Caco-2 (cell line): ENCODE results near the gene POLR2C. TPM values are rescaled to one million over a fixed set of nuclear protein-coding genes. Genes with fewer than 3 reads are reported as not detected.

ENCODE experiments used
- BruUV-seq: library from RNA; stranded (reverse); fragments of 400-500 nt; replicated peaks from 2 replicates; lab custom pipeline; 2021; lab: Mats Ljungman, UMichigan
- CTCF ChIA-PET: fragments of 300-600 bp; sonication (Branson Sonifier 250); formaldehyde crosslinking; loops from one replicate; lab custom pipeline; 2022; ENCODE audit warnings: antibody characterized with exemption; lab: Charles Lee
- POLR2A ChIA-PET: fragments of 300-600 bp; sonication (Branson Sonifier 250); formaldehyde crosslinking; loops from one replicate; lab custom pipeline; 2022; ENCODE audit warnings: antibody characterized with exemption; lab: Charles Lee
- DNase-seq, 2 experiments: peaks; one replicate each; pipeline versions ENCODE4 v3.0.0 to v3.0.0-alpha.2; 2020 to 2022
- H3K27me3 ChIP-seq: replicated peaks from 2 replicates; pipeline ENCODE4 v1.6.0; 2011; ENCODE audit warnings: low read length; ENCODE audit not compliant: control insufficient read depth, insufficient read depth
- H3K36me3 ChIP-seq: 2 replicates; pipeline ENCODE4 v1.5.1; 2011; ENCODE audit warnings: low read length; ENCODE audit not compliant: control insufficient read depth, insufficient read depth
- H3K4me1 ChIP-seq: fragments of 250-450 bp; sonication (Bioruptor Pico); 2 replicates; pipeline ENCODE4 v1.5.1; 2020; ENCODE audit warnings: mild to moderate bottlenecking
- H3K4me3 ChIP-seq: 2 replicates; pipeline ENCODE4 v1.5.1; 2011; ENCODE audit warnings: low read depth, mild to moderate bottlenecking, control low read depth, low read length
- H3K9me3 ChIP-seq: fragments of 250-450 bp; sonication (Bioruptor Pico); 2 replicates; pipeline ENCODE4 v1.5.1; 2020; ENCODE audit warnings: mild to moderate bottlenecking, moderate library complexity
- H3K27ac Mint-ChIP-seq: one replicate; pipeline ENCODE4 v1.8.0; 2022; ENCODE audit warnings: mixed read lengths; ENCODE audit not compliant: unreplicated experiment
- H3K27me3 Mint-ChIP-seq: one replicate; pipeline ENCODE4 v1.8.0; 2022; ENCODE audit warnings: mixed read lengths; ENCODE audit not compliant: insufficient read depth, unreplicated experiment
- H3K36me3 Mint-ChIP-seq: one replicate; pipeline ENCODE4 v1.8.0; 2022; ENCODE audit warnings: mild to moderate bottlenecking, mixed read lengths; ENCODE audit not compliant: insufficient read depth, unreplicated experiment
- H3K4me1 Mint-ChIP-seq: one replicate; pipeline ENCODE4 v1.8.0; 2022; ENCODE audit warnings: low read depth, mixed read lengths; ENCODE audit not compliant: unreplicated experiment
- H3K4me3 Mint-ChIP-seq: one replicate; pipeline ENCODE4 v1.8.0; 2022; ENCODE audit warnings: mild to moderate bottlenecking, moderate library complexity, mixed read lengths; ENCODE audit not compliant: unreplicated experiment
- H3K9me3 Mint-ChIP-seq: one replicate; pipeline ENCODE4 v1.8.0; 2022; ENCODE audit warnings: mixed read lengths; ENCODE audit not compliant: unreplicated experiment
- CTCF ChIP-seq, 2 experiments: fragments of 200-600 bp in 1 of 2; IDR thresholded peaks; 1 replicate in 1 of 2; 2 replicates in 1 of 2; pipeline versions ENCODE4 v1.5.1 to v1.8.0; 2011 to 2022; ENCODE audit warnings: antibody characterized with exemption in 1 of 2, control low read depth in 1 of 2, inconsistent platforms in 1 of 2, low read depth in 1 of 2, low read length in 1 of 2, mild to moderate bottlenecking in 1 of 2, moderate library complexity in 1 of 2; ENCODE audit not compliant: insufficient read depth in 1 of 2, severe bottlenecking in 1 of 2, unreplicated experiment in 1 of 2
- intact Hi-C: fragments of 100-400 bp; cut with micrococcal nuclease; formaldehyde crosslinking; loops from one replicate; pipeline ENCODE4 v1.10.0; 2022; ENCODE audit not compliant: unreplicated experiment
- total RNA-seq: library from RNA; stranded (reverse); gene quantifications from 2 replicates; pipeline ENCODE4 v1.2.3, GENCODE V29; 2022

The POLR2C gene
- total RNA-seq, 1 experiment from 2014 or later: 100 TPM

DNA sequence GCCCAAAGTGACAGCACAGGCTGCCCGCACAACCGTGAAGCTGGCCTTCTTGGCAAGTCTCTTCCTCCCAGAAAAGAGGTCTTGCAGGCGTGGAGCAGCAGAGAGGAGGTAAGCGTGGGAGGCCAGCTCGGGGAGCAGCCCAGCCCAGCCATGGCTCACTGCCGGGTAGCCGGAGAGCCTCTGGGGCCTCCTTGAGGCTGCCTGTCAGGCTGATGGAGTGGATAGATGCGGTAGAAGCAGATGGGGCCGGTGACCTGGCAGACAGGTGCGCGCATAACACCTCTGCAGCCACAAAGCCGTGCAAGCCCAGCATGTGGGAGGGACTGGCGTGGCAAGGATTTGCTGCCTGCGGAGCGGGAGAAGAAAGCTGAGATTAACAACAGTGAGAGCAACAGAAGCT lies 40.9 kb downstream of the POLR2C start:
- ChIA-PET CTCF (no interaction called here), POLR2A (no interaction called here)
- Mint-ChIP-seq H3K27me3 (no peaks in the 10 kb centered on the region), H3K9me3 (no peaks in the 10 kb centered on the region), H3K4me1 (peaks cover 7% of the 10 kb centered on the region), H3K27ac (no peak overlapping the region), H3K4me3 (no peak overlapping the region), H3K36me3 (no peaks in the 10 kb centered on the region)
- intact Hi-C loops: no loop called here
- Histone ChIP-seq H3K4me3 (no peak overlapping the region), H3K9me3 (no peaks in the 10 kb centered on the region), H3K36me3 (no peaks in the 10 kb centered on the region), H3K27me3 (no peaks in the 10 kb centered on the region), H3K4me1 (no peaks in the 10 kb centered on the region; the same call in 1 of the 2 replicates)
- TF ChIP-seq CTCF (IDR thresholded peaks at IDR 0.05; ENCODE audit: insufficient read depth in 1 of 2, low read depth in 1 of 2, low read length in 1 of 2, severe bottlenecking in 1 of 2, unreplicated experiment in 1 of 2): no peak
- no TSS peak for BruUV-seq
- no peak for DNase-seq

GRCh38 chr16:57504001-57504400 lies 41.5 kb downstream of the POLR2C start:
- Mint-ChIP-seq H3K27me3 (no peaks in the 10 kb centered on the region), H3K36me3 (no peaks in the 10 kb centered on the region), H3K9me3 (no peaks in the 10 kb centered on the region), H3K4me1 (peaks cover 7% of the 10 kb centered on the region), H3K4me3 (no peak overlapping the region), H3K27ac (no peak overlapping the region)
- Histone ChIP-seq H3K27me3 (no peaks in the 10 kb centered on the region), H3K9me3 (no peaks in the 10 kb centered on the region), H3K4me3 (no peak overlapping the region), H3K4me1 (no peaks in the 10 kb centered on the region; the same call in 1 of the 2 replicates), H3K36me3 (no peaks in the 10 kb centered on the region)
- no TSS peak for BruUV-seq
- intact Hi-C loops: no loop called here
- CTCF ChIA-PET: no interaction called here
- POLR2A ChIA-PET: no interaction called here
- no peak for DNase-seq
- TF ChIP-seq CTCF (IDR thresholded peaks at IDR 0.05; ENCODE audit: insufficient read depth in 1 of 2, low read depth in 1 of 2, low read length in 1 of 2, severe bottlenecking in 1 of 2, unreplicated experiment in 1 of 2): no peak

DNA sequence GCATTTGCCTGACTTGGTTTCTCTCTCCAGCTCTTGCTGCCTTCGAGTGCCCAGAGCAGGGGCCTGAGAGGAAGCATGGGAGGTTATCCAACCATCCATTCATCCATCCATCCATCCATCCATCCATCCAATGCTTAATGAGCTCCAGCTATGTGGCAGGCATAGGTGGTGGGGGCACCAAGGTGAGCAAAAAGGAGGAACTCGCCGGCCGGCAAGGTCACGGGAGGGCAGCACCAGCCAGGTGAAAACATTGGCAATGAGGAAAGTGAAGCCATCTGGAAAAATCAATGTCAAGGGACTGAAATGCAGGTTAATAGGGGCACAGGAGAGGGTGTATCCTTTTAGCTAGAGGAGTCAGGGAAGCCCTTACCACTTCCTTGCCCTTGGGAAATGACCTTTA lies 42.0 kb downstream of the POLR2C start:
- Mint-ChIP-seq H3K4me3 (no peak overlapping the region), H3K4me1 (peaks cover 7% of the 10 kb centered on the region), H3K36me3 (no peaks in the 10 kb centered on the region), H3K27me3 (no peaks in the 10 kb centered on the region), H3K27ac (no peak overlapping the region), H3K9me3 (no peaks in the 10 kb centered on the region)
- POLR2A ChIA-PET: no interaction called here
- no TSS peak for BruUV-seq
- intact Hi-C loops: no loop called here
- TF ChIP-seq CTCF (IDR thresholded peaks at IDR 0.05; ENCODE audit: insufficient read depth in 1 of 2, low read depth in 1 of 2, low read length in 1 of 2, severe bottlenecking in 1 of 2, unreplicated experiment in 1 of 2): no peak
- Histone ChIP-seq H3K9me3 (no peaks in the 10 kb centered on the region), H3K4me3 (no peak overlapping the region), H3K36me3 (no peaks in the 10 kb centered on the region), H3K4me1 (no peaks in the 10 kb centered on the region; the same call in 1 of the 2 replicates), H3K27me3 (no peaks in the 10 kb centered on the region)
- CTCF ChIA-PET: interaction anchor here (0.7 kb wide), 1 partner anchor 10 kb away, joined by 7 read pairs; no protein-coding TSS in a partner anchor
- no peak for DNase-seq
